HepG2 (cell line): ENCODE measurements around the gene NCBP2. TPM values are rescaled to one million over a fixed set of nuclear protein-coding genes. Genes with fewer than 3 reads are reported as not detected.

ENCODE experiments used
- DDIT3 ChIP-seq: sonication (generic); formaldehyde crosslinking; IDR thresholded peaks from 2 replicates; pipeline ENCODE4 v1.4.0; 2020; ENCODE audit warnings: mild to moderate bottlenecking, missing genetic modification reagents
- MEF2D ChIP-seq: sonication (generic); formaldehyde crosslinking; IDR thresholded peaks from 2 replicates; pipeline ENCODE4 v1.5.1; 2020; ENCODE audit warnings: mild to moderate bottlenecking, missing genetic modification reagents
- MXD4 ChIP-seq: IDR thresholded peaks from 2 replicates; pipeline ENCODE4 v1.6.1; 2016; ENCODE audit warnings: mild to moderate bottlenecking, missing biosample characterization, missing genetic modification reagents
- MYPOP ChIP-seq: sonication (generic); formaldehyde crosslinking; IDR thresholded peaks from 2 replicates; pipeline ENCODE4 v1.8.1; 2023; ENCODE audit warnings: mild to moderate bottlenecking, moderate library complexity, missing genetic modification reagents
- NBN ChIP-seq: fragments of 450-650 bp; conservative IDR thresholded peaks from 2 replicates; pipeline ENCODE4 v1.6.1; 2017
- NCOA5 ChIP-seq: sonication (generic); formaldehyde crosslinking; IDR thresholded peaks from 2 replicates; pipeline ENCODE4 v1.4.0; 2020; ENCODE audit warnings: missing genetic modification reagents
- NPAS2 ChIP-seq: sonication (generic); formaldehyde crosslinking; IDR thresholded peaks from 2 replicates; pipeline ENCODE4 v1.8.0; 2022; ENCODE audit warnings: mild to moderate bottlenecking, missing genetic modification reagents, borderline replicate concordance
- PRDM15 ChIP-seq: sonication (generic); formaldehyde crosslinking; IDR thresholded peaks from 2 replicates; pipeline ENCODE4 v1.4.0; 2020; ENCODE audit warnings: missing genetic modification reagents
- PRPF4 ChIP-seq: fragments of 200-400 bp; formaldehyde crosslinking; IDR thresholded peaks from 2 replicates; pipeline ENCODE4 v1.6.1; 2016; ENCODE audit warnings: low read length, low read depth; ENCODE audit not compliant: poor library complexity, severe bottlenecking
- SMARCC2 ChIP-seq: fragments of 450-650 bp; IDR thresholded peaks from 2 replicates; pipeline ENCODE4 v1.6.1; 2017; ENCODE audit warnings: antibody characterized with exemption, mild to moderate bottlenecking
- SNAI1 ChIP-seq: sonication (generic); formaldehyde crosslinking; IDR thresholded peaks from 2 replicates; pipeline ENCODE4 v1.5.0; 2020; ENCODE audit warnings: mild to moderate bottlenecking, missing genetic modification reagents, borderline replicate concordance
- TRIM24 ChIP-seq: sonication (generic); formaldehyde crosslinking; IDR thresholded peaks from 2 replicates; pipeline ENCODE4 v1.8.0; 2022; ENCODE audit warnings: mild to moderate bottlenecking, missing genetic modification reagents
- ZBTB34 ChIP-seq: sonication (generic); formaldehyde crosslinking; IDR thresholded peaks from 2 replicates; pipeline ENCODE4 v1.8.0; 2022; ENCODE audit warnings: mild to moderate bottlenecking, missing genetic modification reagents
- ZFP41 ChIP-seq: sonication (generic); formaldehyde crosslinking; IDR thresholded peaks from 2 replicates; pipeline ENCODE4 v1.4.0; 2020; ENCODE audit warnings: mild to moderate bottlenecking, missing genetic modification reagents, borderline replicate concordance
- ZMAT5 ChIP-seq: sonication (generic); formaldehyde crosslinking; IDR thresholded peaks from 2 replicates; pipeline ENCODE4 v1.5.0; 2020; ENCODE audit warnings: mild to moderate bottlenecking, low read depth, missing genetic modification reagents, borderline replicate concordance
- ZNF329 ChIP-seq: sonication (generic); formaldehyde crosslinking; IDR thresholded peaks from 2 replicates; pipeline ENCODE4 v1.9.0; 2021; ENCODE audit warnings: low read depth, mild to moderate bottlenecking, missing genetic modification reagents
- ZNF383 ChIP-seq: sonication (generic); formaldehyde crosslinking; IDR thresholded peaks from 2 replicates; pipeline ENCODE4 v1.4.0; 2020; ENCODE audit warnings: missing genetic modification reagents, mild to moderate bottlenecking, borderline replicate concordance
- ZNF441 ChIP-seq: sonication (generic); formaldehyde crosslinking; IDR thresholded peaks from 2 replicates; pipeline ENCODE4 v1.7.0; 2021; ENCODE audit warnings: missing genetic modification reagents, borderline replicate concordance
- ZNF446 ChIP-seq: sonication (generic); formaldehyde crosslinking; IDR thresholded peaks from 2 replicates; pipeline ENCODE4 v1.5.0; 2020; ENCODE audit warnings: mild to moderate bottlenecking, missing genetic modification reagents
- ZNF513 ChIP-seq: sonication (generic); formaldehyde crosslinking; conservative IDR thresholded peaks from 2 replicates; pipeline ENCODE4 v1.5.0; 2020; ENCODE audit warnings: missing genetic modification reagents
- ZNF740 ChIP-seq: sonication (generic); formaldehyde crosslinking; IDR thresholded peaks from 2 replicates; pipeline ENCODE4 v1.4.0; 2020; ENCODE audit warnings: missing genetic modification reagents
- polyA plus RNA-seq, 8 experiments: library from polyadenylated mRNA; depleted of rRNA in 3 of 8; stranded (reverse) in 7 of 8; unstranded in 1 of 8; fragments of >200 nt; fragmentation: Illumina TruSeq in 4 of 8; extraction: Trizol in 4 of 8; gene quantifications; 2 replicates each; pipeline versions ENCODE4 v1.2.1 to v1.2.3, GENCODE V29; 2011 to 2016; ENCODE audit warnings: low read depth in 4 of 8, missing spikeins in 1 of 8, mixed read lengths in 1 of 8; ENCODE audit not compliant: insufficient read depth in 1 of 8
- total RNA-seq, 5 experiments: library from RNA; depleted of rRNA; stranded (reverse); fragments of >200 nt; fragmentation: Illumina TruSeq; extraction: Trizol; gene quantifications; 2 replicates each; pipeline ENCODE4 v1.2.3, GENCODE V29; 2016; ENCODE audit warnings: low read depth in 1 of 5

Gene NCBP2
- total and polyA plus RNA-seq, 2 of the 13 experiments (the other 11 are each of a cell fraction or from before 2014, with no cell fraction given) = 58.7 to 95.5 TPM

- TF ChIP-seq ZNF513 (no peak), ZNF383 (no peak), ZNF446 (CRISPR knock-in tag) (no peak), NCOA5 (CRISPR knock-in tag) (no peak), NPAS2 (no peak), ZMAT5 (CRISPR knock-in tag) (no peak), ZNF441 (CRISPR knock-in tag) (no peak), PRPF4 (no peak), ZNF740 (CRISPR knock-in tag) (no peak), SMARCC2 (no peak), ZFP41 (CRISPR knock-in tag) (no peak), ZBTB34 (CRISPR knock-in tag) (peak; percentile 84), ZNF329 (CRISPR knock-in tag) (no peak), MXD4 (CRISPR knock-in tag) (no peak; the same call in 1 of the 2 replicates), DDIT3 (CRISPR knock-in tag) (no peak), PRDM15 (no peak), TRIM24 (CRISPR knock-in tag) (no peak), MEF2D (CRISPR knock-in tag) (peak; percentile 88), NBN (no peak), SNAI1 (no peak), MYPOP (CRISPR knock-in tag) (peak; percentile 57; the same call in 1 of the 2 replicates)
These were observed 20.0 kb upstream of the NCBP2 start (continued) for GRCh38 chr3:196962108-196962929.
